GM23338 (cell line): Measurements from ENCODE around the gene AMPD2.

ENCODE experiments used
- CREB1 ChIP-seq: fragments of 250-450 bp; sonication (Bioruptor Pico); IDR thresholded peaks from 2 replicates; pipeline ENCODE4 v1.5.0; 2020; ENCODE audit warnings: low read depth, mild to moderate bottlenecking, moderate library complexity
- EZH2 ChIP-seq: fragments of 200-600 bp; sonication (generic); IDR thresholded peaks from one replicate; pipeline ENCODE4 v1.8.0; 2017; ENCODE audit warnings: antibody characterized with exemption, mild to moderate bottlenecking, low read depth; ENCODE audit not compliant: unreplicated experiment
- EZH2phosphoT487 ChIP-seq: fragments of 200-600 bp; sonication (generic); IDR thresholded peaks from one replicate; pipeline ENCODE4 v1.8.1; 2018; ENCODE audit warnings: antibody characterized with exemption; ENCODE audit not compliant: unreplicated experiment
- JUNB ChIP-seq: IDR thresholded peaks from one replicate; pipeline ENCODE4 v1.6.1; 2016; ENCODE audit warnings: antibody characterized with exemption; ENCODE audit not compliant: unreplicated experiment
- NANOG ChIP-seq: IDR thresholded peaks from 2 replicates; pipeline ENCODE4 v1.6.1; 2016; ENCODE audit warnings: antibody characterized with exemption, borderline replicate concordance
- POLR2AphosphoS5 ChIP-seq: IDR thresholded peaks from 2 replicates; pipeline ENCODE4 v1.6.1; 2016; ENCODE audit warnings: antibody characterized with exemption, low read depth
- STAT1 ChIP-seq: IDR thresholded peaks from one replicate; pipeline ENCODE4 v1.6.1; 2016; ENCODE audit warnings: antibody characterized with exemption; ENCODE audit not compliant: unreplicated experiment
- ZNF114 ChIP-seq: fragments of 250-450 bp; sonication (Bioruptor Pico); IDR thresholded peaks from 2 replicates; pipeline ENCODE4 v1.5.0; 2020; ENCODE audit warnings: mild to moderate bottlenecking, moderate library complexity
- ZNF331 ChIP-seq: fragments of 250-450 bp; sonication (Bioruptor Pico); IDR thresholded peaks from 2 replicates; pipeline ENCODE4 v1.5.0; 2020; ENCODE audit warnings: low read depth, mild to moderate bottlenecking, moderate library complexity
- TF ChIP-seq, protein P1 (sequence below), 2 experiments: fragments of 200-600 bp in 1 of 2; sonication (generic) in 1 of 2; conservative IDR thresholded peaks; 2 replicates each; pipeline versions ENCODE4 v1.5.1 to v1.6.1; 2016 to 2017; ENCODE audit warnings: antibody characterized with exemption in 2 of 2, low read depth in 2 of 2, mild to moderate bottlenecking in 2 of 2, moderate library complexity in 1 of 2
- TF ChIP-seq, protein P2 (sequence below): IDR thresholded peaks from 2 replicates; pipeline ENCODE4 v1.6.1; 2016; ENCODE audit warnings: antibody characterized with exemption
- TF ChIP-seq, protein P3 (sequence below): IDR thresholded peaks from one replicate; pipeline ENCODE4 v1.6.1; 2018; ENCODE audit warnings: antibody characterized with exemption; ENCODE audit not compliant: unreplicated experiment

DNA sequence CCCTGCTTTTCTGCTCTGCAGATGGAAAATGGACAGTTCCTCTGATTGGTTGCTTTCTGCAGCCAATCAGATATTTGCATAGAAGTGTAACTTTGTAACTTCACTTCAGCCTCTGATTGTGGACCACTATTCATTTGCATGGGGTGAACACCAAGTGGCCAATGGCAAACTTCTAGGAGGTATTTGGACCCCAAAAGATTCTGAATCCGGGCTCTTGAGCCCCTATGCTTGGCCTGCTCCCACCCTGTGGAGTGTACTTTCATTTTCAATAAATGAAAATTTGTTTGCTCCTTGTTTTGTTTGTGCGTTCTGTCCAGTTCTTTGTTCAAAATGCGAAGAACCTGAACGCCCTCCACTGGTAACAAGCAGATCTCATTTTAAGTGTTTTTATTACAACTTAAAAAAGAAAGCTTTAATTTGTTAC lies 29.9 kb downstream of the AMPD2 start:
- no peak for TF ChIP-seq EZH2phosphoT487
- TF ChIP-seq, protein P1, sequence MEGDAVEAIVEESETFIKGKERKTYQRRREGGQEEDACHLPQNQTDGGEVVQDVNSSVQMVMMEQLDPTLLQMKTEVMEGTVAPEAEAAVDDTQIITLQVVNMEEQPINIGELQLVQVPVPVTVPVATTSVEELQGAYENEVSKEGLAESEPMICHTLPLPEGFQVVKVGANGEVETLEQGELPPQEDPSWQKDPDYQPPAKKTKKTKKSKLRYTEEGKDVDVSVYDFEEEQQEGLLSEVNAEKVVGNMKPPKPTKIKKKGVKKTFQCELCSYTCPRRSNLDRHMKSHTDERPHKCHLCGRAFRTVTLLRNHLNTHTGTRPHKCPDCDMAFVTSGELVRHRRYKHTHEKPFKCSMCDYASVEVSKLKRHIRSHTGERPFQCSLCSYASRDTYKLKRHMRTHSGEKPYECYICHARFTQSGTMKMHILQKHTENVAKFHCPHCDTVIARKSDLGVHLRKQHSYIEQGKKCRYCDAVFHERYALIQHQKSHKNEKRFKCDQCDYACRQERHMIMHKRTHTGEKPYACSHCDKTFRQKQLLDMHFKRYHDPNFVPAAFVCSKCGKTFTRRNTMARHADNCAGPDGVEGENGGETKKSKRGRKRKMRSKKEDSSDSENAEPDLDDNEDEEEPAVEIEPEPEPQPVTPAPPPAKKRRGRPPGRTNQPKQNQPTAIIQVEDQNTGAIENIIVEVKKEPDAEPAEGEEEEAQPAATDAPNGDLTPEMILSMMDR (conservative IDR thresholded peaks at IDR 0.05; ENCODE audit: low read depth in 2 of 2): no peak; a peak in 1 of 4 replicates
- no peak for TF ChIP-seq EZH2
- TF ChIP-seq, protein P2, sequence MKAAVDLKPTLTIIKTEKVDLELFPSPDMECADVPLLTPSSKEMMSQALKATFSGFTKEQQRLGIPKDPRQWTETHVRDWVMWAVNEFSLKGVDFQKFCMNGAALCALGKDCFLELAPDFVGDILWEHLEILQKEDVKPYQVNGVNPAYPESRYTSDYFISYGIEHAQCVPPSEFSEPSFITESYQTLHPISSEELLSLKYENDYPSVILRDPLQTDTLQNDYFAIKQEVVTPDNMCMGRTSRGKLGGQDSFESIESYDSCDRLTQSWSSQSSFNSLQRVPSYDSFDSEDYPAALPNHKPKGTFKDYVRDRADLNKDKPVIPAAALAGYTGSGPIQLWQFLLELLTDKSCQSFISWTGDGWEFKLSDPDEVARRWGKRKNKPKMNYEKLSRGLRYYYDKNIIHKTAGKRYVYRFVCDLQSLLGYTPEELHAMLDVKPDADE: no peak
- TF ChIP-seq STAT1: no peak
- TF ChIP-seq, protein P3, sequence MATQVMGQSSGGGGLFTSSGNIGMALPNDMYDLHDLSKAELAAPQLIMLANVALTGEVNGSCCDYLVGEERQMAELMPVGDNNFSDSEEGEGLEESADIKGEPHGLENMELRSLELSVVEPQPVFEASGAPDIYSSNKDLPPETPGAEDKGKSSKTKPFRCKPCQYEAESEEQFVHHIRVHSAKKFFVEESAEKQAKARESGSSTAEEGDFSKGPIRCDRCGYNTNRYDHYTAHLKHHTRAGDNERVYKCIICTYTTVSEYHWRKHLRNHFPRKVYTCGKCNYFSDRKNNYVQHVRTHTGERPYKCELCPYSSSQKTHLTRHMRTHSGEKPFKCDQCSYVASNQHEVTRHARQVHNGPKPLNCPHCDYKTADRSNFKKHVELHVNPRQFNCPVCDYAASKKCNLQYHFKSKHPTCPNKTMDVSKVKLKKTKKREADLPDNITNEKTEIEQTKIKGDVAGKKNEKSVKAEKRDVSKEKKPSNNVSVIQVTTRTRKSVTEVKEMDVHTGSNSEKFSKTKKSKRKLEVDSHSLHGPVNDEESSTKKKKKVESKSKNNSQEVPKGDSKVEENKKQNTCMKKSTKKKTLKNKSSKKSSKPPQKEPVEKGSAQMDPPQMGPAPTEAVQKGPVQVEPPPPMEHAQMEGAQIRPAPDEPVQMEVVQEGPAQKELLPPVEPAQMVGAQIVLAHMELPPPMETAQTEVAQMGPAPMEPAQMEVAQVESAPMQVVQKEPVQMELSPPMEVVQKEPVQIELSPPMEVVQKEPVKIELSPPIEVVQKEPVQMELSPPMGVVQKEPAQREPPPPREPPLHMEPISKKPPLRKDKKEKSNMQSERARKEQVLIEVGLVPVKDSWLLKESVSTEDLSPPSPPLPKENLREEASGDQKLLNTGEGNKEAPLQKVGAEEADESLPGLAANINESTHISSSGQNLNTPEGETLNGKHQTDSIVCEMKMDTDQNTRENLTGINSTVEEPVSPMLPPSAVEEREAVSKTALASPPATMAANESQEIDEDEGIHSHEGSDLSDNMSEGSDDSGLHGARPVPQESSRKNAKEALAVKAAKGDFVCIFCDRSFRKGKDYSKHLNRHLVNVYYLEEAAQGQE: no peak
- TF ChIP-seq JUNB: no peak
- no peak for TF ChIP-seq CREB1 (CRISPR knock-in tag)
- TF ChIP-seq POLR2AphosphoS5: no peak
- no peak for TF ChIP-seq ZNF331 (CRISPR knock-in tag)
- TF ChIP-seq ZNF114 (CRISPR knock-in tag): no peak
- no peak for TF ChIP-seq NANOG
